Thyroid gland (tissue), 4 donors: Measurements from ENCODE around the gene TESK2.

Experiments used
- CTCF ChIP-seq, 6 experiments: fragments of 200-600 bp in 3 of 6; fragments of 450-650 bp in 3 of 6; sonication (generic) in 3 of 6; IDR thresholded peaks; one replicate each; pipeline ENCODE4 v1.5.1; 2016 to 2019; ENCODE audit warnings: antibody characterized with exemption in 6 of 6, mild to moderate bottlenecking in 2 of 6, inconsistent platforms in 1 of 6, moderate library complexity in 1 of 6
- POLR2A ChIP-seq, 2 donors: fragments of 450-650 bp; IDR thresholded peaks; one replicate each; pipeline ENCODE4 v1.6.1; 2017; ENCODE audit warnings: antibody characterized with exemption in 2 of 2, mild to moderate bottlenecking in 2 of 2, moderate library complexity in 1 of 2

DNA sequence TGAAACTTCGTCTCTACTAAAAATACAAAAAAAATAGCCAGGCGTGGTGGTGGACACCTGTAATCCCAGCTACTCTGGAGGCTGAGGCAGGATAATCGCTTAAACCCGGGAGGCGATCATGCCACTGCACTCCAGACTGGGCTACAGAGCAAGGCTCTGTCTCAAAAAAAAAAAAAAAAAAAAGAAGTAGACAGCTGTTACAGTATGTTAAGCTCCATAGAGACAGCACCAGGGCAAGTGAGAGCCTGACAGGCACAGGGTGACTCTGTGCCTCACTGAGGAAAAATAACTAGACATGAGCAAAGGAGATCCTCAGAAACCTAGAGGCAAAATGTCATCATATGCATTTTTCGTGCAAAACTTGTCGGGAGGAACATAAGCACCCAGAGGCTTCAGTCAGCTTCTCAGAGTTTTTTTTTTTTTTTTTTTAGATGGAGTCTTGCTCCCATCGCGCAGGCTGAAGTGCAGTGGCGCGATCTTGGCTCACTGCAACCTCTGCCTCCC, 39.7 kb upstream of the TESK2 start:
- TF ChIP-seq POLR2A (IDR thresholded peaks at IDR 0.05) (no peak), CTCF (IDR thresholded peaks at IDR 0.05) (no peak)
